WERI-Rb-1 (cell line): ENCODE results near the gene R3HDM4.

Experiments used
- DNase-seq: peaks from one replicate; pipeline ENCODE4 v3.0.0-alpha.2; 2020
- H3K27ac ChIP-seq: fragments of 250-450 bp; sonication (Bioruptor Pico); 2 replicates; pipeline ENCODE4 v1.5.1; 2020; ENCODE audit warnings: mild to moderate bottlenecking, moderate library complexity
- H3K27me3 ChIP-seq: fragments of 250-450 bp; sonication (Bioruptor Pico); 2 replicates; pipeline ENCODE4 v1.5.1; 2021; ENCODE audit warnings: mild to moderate bottlenecking, low read depth, moderate library complexity; ENCODE audit not compliant: insufficient read depth, severe bottlenecking
- H3K36me3 ChIP-seq: fragments of 250-450 bp; sonication (Bioruptor Pico); 2 replicates; pipeline ENCODE4 v1.5.1; 2020; ENCODE audit warnings: mild to moderate bottlenecking, moderate library complexity
- H3K4me3 ChIP-seq: 2 replicates; pipeline ENCODE4 v1.5.1; 2011; ENCODE audit warnings: low read depth, mild to moderate bottlenecking, control low read depth, low read length
- H3K9me3 ChIP-seq: fragments of 250-450 bp; sonication (Bioruptor Pico); 2 replicates; pipeline ENCODE4 v1.5.1; 2021; ENCODE audit warnings: mild to moderate bottlenecking, moderate library complexity; ENCODE audit not compliant: severe bottlenecking
- TF ChIP-seq, protein P1 (sequence below): IDR thresholded peaks from 2 replicates; pipeline ENCODE4 v1.5.1; 2011; ENCODE audit warnings: low read depth, mild to moderate bottlenecking, control low read depth, inconsistent platforms, low read length

Gene R3HDM4

DNA sequence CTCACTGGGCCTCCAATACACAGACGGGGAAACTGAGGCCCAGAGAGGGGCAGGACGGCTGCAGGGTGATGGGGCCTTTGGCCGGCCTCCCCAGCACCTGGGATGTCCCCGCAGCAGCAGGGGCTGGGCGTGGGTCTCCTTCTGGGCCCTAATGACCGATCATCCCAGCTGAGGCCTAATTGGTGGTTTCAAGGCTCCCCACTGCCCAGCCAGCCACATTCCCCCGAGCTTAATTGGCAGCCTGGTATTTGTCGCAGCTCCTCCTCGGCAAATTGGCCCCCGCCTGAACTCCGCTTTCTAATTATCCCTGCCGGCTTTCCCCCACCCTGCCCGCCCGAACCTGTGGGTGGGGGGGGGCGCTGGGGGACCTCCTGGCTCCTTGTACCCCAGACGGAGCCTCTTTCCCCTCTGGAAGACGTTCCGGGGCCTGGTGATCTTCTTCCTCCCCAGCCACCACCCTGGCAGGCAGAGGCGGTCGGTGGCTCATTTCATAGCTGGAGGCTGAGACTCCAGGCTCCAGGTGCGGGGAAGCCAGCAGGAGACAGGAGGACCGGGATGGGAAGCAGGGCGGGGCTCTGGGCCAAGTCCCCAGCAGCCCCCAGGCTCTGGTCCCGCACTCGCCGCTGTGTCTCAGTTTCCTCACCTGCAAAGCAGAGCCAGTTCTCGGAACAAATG lies 43.9 kb upstream of the R3HDM4 start:
- TF ChIP-seq, protein P1, sequence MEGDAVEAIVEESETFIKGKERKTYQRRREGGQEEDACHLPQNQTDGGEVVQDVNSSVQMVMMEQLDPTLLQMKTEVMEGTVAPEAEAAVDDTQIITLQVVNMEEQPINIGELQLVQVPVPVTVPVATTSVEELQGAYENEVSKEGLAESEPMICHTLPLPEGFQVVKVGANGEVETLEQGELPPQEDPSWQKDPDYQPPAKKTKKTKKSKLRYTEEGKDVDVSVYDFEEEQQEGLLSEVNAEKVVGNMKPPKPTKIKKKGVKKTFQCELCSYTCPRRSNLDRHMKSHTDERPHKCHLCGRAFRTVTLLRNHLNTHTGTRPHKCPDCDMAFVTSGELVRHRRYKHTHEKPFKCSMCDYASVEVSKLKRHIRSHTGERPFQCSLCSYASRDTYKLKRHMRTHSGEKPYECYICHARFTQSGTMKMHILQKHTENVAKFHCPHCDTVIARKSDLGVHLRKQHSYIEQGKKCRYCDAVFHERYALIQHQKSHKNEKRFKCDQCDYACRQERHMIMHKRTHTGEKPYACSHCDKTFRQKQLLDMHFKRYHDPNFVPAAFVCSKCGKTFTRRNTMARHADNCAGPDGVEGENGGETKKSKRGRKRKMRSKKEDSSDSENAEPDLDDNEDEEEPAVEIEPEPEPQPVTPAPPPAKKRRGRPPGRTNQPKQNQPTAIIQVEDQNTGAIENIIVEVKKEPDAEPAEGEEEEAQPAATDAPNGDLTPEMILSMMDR, result no peak

DNA sequence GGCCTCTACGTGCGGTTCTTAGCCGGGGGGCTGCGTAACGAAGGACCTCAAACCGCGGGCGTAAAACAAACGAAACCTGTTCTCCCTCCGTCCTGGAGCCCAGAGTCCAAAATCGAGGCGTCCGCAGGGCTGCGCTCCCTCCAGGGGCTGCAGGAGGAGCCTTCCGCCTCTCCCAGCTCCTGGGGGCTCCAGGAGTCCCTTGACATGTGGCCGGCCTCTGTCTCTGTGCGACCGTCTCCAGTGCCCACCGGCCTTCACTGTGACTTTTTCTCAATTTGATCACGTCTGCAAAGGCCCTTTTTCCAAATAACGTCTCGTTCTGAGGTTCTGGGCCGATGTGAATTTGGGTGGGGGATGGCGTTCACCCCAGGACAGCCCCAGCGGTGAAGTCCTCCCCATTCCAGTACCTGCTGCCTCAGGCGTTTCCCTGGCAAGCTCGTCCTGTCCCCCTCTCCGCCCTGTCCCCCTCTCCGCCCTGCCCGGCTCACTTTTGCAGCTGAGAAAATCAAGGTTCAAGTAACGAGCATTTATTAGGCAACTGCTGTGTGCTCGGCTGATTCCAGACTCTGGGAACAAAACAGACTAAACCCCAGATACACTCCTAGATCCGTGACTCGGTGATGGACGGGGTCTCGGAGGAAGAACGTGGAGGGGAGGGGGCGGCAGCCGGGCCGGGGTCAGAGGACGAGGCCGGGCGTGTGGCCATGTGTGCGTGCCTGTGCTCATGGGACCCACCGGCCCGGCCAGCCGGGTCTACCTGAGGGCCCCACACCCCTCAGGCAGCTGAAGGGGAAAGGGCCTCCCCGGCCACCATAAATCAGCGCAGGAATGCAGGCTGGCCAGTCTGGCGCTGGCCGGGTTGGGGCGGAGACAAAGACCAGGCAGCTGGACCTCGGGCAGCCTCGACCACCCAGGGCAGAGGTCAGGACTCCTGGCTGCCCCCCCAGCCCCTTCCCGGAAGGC lies 43.1 kb upstream of the R3HDM4 start:
- Histone ChIP-seq H3K9me3 (no peaks in the 10 kb centered on the region), H3K36me3 (peaks cover 20% of the 10 kb centered on the region), H3K27me3 (no peaks in the 10 kb centered on the region), H3K27ac (no peak overlapping the region), H3K4me3 (no peak overlapping the region)
- TF ChIP-seq, protein P1, result no peak
- no peak for DNase-seq

More for the DNA sequence above, 43.9 kb upstream of the R3HDM4 start:
- no peaks in the 10 kb centered on the region for H3K27me3 ChIP-seq
- DNase-seq, result no peak
- H3K27ac ChIP-seq, result no peak overlapping the region
- H3K36me3 ChIP-seq, result peaks cover 28% of the 10 kb centered on the region
- no peak overlapping the region for H3K4me3 ChIP-seq
- no peaks in the 10 kb centered on the region for H3K9me3 ChIP-seq

DNA sequence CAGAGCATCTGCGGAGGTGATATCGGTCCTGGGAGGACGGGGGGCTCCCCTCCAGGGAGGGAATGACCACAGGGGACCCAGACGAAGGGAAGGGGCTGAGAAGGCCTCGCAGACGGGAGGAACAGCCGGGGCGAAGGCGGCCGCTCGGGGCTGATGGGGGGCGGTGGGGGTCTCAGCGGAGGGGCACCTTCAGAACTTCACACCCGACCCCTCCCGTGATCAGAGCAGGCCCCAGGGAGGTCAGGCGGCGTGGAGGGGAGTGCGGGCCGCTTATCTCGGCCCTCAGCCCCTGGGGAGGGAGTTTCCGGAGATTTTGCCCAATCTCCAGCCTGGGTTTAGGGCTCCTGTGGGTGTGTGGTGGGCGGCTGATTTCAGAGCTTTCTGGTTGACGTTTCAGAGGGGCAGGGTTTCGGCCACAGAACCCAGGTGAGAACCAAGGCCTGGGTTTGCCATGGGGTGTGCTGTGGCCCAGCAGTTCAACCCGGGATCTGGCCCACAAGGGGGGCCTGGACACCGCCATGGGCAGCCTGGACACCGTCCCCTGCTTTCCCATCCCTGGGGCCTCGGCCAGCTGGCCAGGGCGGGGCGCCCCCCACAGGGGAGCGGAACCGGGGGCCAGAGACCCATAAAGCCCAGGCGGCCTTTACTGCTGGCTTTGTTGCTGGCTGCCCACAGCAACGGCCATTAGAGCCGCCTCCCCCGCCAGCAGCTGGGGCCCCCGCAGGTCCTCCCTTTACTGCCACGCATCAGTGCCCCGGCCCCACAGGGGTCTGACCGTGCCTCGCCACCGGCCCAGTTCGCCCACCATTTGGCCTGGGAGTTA lies 41.9 kb upstream of the R3HDM4 start:
- Histone ChIP-seq H3K4me3 (no peak overlapping the region), H3K9me3 (no peaks in the 10 kb centered on the region), H3K27ac (no peak overlapping the region), H3K27me3 (no peaks in the 10 kb centered on the region), H3K36me3 (peaks cover 8% of the 10 kb centered on the region)
- DNase-seq, result no peak
- TF ChIP-seq, protein P1, result no peak

DNA sequence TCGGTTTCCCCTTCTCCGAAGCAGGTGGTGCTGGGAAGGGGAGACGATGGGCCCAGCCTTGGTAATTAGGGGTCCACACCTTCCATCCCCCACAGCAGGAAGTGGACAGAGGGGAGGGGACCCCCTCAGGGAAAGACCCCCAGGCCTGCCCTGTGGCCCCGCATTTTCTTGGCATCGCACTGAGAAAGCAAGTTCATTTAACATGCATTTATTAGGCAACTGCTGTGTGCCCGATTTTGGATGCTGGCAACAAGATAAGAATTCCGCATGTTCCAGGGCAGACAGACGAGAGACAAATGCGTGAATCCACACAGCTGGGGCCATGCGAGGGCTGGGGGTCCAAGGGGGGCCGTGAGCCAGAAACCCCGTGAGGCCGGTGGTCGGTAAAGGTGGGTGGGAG lies 41.3 kb upstream of the R3HDM4 start:
- Histone ChIP-seq H3K27me3 (no peaks in the 10 kb centered on the region), H3K27ac (no peak overlapping the region), H3K4me3 (no peak overlapping the region), H3K9me3 (no peaks in the 10 kb centered on the region), H3K36me3 (peaks cover 4% of the 10 kb centered on the region; the same call in 1 of the 2 replicates)
- TF ChIP-seq, protein P1, result no peak
- no peak for DNase-seq

DNA sequence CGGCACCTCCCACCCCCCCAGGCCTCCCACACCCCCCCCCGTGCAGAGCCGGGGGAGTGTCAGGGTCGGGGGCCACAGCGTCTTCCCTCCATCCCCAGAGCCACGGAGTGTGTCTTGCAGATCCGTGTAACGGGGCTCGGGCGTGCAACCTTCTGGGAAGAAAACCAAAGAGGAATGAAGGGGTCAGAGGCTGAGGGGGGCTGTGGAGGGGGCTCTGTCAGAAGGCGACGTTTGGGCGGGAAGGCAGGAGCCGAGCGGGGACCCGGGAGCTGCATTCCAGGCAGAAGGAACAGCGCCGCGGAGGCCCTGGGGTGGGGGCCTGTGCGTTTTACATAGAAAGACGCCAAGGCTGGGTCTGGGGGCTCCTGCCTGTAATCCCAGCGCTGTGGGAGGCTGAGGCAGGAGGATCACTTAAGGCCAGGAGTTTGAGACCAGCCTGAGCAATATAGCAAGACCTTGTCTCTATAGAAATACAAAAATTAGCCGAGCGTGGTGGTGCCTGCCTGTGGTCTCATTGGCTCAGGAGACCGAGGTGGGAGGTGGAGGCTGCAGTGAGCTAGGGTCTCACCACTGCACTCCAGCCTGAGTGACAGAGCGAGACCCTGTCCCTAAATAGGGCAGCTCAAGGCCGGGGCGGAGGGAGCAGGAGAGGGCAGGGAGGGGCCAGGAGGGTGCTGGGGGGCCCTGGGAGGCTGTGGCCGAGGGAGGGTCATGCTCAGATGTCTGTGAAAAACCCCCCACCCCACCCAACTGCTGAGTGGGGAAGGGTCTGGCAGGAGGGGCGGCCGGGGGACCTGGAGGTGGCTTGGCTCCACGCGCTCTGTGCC lies 40.6 kb upstream of the R3HDM4 start:
- Histone ChIP-seq H3K9me3 (no peaks in the 10 kb centered on the region), H3K27ac (no peak overlapping the region), H3K4me3 (no peak overlapping the region), H3K36me3 (no peaks in the 10 kb centered on the region; the same call in 1 of the 2 replicates), H3K27me3 (no peaks in the 10 kb centered on the region)
- TF ChIP-seq, protein P1, result no peak
- DNase-seq, result no peak
